GM19193 (cell line): ENCODE results near the gene PTPN5.

ENCODE experiments used
- POLR2A ChIP-seq: IDR thresholded peaks from 4 replicates; pipeline ENCODE4 v1.6.1; 2011; ENCODE audit not compliant: insufficient read depth, insufficient read length; ENCODE audit errors: extremely low read depth

The PTPN5 gene

GRCh38 chr11:18791207-18791968 is at the start of gene PTPN5:
TSS of gene PTPN5 (minus strand) at chr11:18791798. CDS start at chr11:18771958, 19,840 bp downstream.
- no peak for TF ChIP-seq POLR2A

DNA sequence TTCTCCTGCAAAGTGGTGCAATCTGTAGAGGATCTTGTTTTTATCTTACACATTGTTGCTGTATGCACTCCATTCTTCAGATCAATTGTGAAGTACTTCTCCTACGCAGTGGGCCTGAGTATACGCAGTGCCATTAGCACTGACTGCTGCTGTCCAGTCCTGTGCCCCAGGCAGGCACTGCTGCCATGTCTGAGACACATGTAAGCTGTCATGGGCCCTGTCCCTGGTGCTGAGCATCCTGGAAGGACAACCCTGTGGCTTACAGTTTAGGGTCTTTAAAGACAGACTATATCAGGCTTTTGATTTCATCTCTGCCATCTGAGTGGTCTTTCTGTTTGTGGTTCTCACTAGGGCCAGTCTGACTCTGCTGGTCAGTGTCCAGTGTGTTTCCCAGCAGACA is 44.8 kb upstream of the PTPN5 start:
- no peak for TF ChIP-seq POLR2A

DNA sequence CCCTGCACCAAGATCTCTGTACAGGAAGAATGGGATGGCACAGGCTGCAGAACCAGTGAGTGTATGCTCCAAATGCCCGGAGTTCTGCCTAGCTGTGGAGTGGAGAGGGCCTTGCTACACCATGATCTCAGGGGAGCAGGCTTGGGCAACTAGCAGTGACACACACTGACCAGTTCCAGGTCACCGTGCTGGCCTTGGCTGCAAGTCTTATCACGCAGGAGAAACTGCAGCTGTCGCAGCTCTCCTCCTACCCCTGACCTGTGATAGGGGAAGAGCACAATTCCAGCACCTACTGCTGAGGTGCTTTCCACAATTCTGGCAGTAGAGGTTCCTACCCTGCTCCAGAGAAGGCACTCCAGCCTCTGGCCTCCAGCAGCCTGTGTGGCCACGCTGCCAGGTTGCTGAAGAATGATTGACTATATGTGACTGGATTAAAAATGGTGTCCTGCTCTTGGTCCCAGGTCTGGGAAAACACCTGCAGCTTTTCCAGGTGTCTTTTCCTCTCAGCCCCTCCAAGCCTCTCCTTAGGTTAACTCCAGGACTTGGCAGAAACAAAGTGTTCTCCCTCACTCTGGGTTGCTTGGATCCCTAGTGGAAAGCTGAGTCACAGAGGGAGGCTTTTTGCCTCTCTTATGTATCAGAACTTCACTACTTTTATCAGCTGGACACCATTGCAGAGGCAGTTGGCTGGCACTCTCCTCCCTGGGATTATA is 43.3 kb upstream of the PTPN5 start:
- TF ChIP-seq POLR2A: no peak

GRCh38 chr11:18804199-18804999 is 12.8 kb upstream of the PTPN5 start:
- TF ChIP-seq POLR2A: no peak

GRCh38 chr11:18802381-18803257 is 11.0 kb upstream of the PTPN5 start:
- no peak for TF ChIP-seq POLR2A

DNA sequence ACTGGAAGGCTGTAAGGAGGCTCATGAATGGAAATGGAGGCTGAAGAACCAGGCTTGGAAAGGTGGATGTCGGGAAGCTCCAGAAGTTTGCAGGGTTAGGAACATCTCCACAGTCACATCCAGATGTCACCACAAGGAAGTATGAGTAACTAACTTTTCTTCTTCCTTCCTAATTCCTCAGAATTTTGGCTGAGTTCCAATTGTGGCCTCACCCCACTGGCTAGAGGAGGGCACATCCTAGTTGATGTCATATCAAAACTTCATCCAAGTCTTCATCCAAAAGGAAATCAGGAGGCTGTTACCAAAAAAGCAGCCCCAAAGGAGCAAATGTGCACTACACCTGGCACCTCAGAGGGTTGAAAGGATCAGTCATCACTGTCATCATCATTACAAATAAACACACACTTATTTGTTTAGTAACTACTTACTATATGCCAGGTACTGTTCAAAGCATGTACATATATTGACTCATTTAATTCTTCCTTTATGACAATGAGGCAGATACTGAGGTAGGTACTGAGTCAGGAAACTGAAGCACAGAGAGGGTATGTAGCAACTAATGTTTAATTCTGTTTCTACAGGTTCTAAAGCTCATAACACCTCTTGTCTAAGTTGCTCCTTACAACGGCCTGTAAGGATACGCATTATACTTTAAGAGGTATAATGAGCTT is 7.3 kb upstream of the PTPN5 start:
- TF ChIP-seq POLR2A: no peak

- TF ChIP-seq POLR2A: no peak
Observed at GRCh38 chr11:18794956-18795355, 3.4 kb upstream of the PTPN5 start.

DNA sequence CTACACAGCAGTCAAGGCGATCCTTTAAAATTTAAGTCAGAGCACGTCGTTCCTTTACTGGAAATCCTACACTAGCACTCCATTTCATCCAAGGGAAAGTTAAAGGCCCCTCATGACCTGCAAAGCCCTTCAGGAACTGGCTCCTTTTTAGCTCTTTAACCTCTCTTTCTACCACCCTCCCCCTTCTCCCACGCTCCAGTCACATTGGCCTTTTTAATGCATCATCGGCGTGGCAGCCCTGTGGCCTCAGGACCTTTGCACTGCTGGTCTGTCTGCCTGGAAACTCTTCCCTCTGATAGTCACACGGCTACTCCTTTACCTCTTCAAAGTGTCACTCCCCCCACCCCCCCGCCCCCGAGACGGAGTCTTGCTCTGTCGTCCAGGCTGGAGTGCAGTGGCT is 1.2 kb upstream of the PTPN5 start:
- TF ChIP-seq POLR2A: no peak

DNA sequence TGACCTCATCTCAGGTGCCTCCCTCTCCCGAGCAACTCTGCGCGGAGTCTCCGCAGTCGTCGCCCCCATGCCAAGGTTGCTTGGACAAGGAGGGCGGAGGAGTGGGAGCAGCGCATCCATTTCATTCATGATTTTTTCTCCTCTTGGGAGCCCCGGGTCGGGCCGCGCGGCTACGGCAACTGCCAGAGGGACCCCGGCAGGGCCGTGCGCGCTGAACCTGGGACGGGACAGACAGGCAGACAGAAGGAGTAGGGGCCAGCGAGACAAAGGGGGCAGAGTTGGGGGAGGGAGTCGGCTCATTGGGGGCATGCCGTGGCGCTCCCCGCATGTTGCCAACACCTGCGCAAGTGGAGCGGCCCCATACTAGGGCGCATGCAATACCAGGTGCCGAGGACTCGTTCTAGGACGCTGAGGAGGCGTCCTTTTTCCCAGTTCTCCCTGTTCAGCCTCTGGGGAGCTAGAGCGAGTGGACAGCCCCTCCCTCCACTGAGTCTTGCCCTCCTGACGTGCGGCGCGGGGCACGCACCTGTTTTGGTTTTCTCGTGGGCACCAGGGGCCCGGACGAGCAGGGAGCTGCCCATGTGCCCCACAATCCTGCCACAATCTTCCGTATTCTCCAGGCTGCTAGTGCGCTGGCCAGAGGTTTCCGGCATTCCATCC is 501 bp upstream of the PTPN5 start:
- no peak for TF ChIP-seq POLR2A

DNA sequence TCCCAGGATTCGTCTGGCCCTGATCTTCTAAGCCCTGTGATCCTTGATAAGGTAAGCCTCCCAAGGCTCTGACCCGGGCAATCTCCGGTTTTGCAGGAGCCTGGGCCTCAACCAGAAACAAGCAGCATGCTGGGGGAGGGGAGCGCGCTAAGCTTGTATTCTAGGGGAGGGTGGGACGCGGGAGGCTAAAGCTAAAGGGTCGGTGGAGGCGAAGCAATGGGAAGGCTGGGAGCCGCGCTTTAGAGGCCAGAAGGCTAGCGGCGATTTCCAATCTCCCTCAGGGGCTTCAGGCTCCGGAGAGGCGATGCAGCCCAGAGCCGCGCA is 753 bp downstream of the PTPN5 start:
- TF ChIP-seq POLR2A: no peak

- no peak for TF ChIP-seq POLR2A
Observed at GRCh38 chr11:18789942-18790341, 1.7 kb downstream of the PTPN5 start.

DNA sequence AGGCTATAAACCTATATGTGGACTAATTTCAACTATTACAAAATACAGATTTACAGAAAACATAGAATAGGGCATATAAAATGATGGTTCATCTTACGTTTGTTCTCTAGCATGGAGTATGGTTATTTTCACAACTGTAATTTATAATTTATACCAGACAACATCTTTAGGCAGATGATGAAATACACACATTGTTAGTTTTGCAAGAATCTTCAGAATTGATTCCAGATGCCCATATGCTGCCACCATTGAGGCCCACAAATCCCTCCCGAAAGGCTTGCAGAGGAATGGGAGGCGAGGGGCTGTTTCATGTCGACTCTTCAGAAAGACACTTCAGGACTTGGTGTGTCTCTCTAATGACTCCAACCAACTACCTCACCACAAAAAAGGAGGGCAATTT is 6.2 kb downstream of the PTPN5 start:
- TF ChIP-seq POLR2A: no peak

DNA sequence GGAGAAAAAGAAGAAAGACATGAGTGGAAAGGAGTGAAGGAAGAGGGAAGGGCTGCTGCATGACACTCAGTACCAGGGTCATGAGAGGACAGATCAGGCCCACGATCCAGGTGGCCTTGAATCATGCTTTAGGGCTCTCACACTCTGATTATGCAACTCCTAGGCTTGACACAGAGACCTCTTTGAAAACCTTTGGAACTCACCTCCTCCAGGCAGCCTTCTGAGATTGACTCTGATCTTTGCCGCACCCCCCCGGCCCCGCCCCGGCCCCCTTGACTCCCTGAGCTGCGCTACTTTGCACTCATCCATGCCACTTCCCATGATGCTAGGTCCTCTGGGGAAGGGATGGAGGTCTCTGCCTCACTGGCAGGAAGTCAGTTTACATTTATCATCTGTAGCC is 10.7 kb downstream of the PTPN5 start:
- no peak for TF ChIP-seq POLR2A

DNA sequence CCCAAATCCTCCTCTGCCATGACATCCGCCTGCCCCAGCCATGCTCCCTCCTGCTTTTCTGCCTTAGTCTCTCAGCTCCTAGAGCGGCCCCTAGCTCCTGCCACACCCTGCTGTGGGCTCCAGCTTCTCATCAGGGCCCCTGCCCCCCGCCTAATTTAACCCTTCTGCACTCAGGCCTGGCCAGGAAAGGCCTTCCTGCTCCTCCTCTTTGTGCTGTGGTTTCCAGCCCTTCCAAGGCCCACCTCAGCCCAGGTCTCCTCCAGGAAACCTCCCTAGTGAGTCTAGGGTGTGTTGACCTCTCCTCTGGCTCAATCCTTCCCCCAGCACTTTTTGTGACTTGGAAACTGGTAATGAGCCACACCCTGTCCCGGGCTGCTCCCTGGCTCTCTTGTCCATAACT is 11.3 kb downstream of the PTPN5 start:
- no peak for TF ChIP-seq POLR2A
